ENCODE data around the gene OPTC. TPM values are rescaled to one million over a fixed set of nuclear protein-coding genes. Genes with fewer than 3 reads are reported as not detected.
A peak's percentile ranks its signal among the peaks of the same experiment; 100 is the strongest.

OPTC gene
- total RNA-seq, 3 donors from 2014 or later: not detected

GRCh38 chr1:203497269-203497777, 3.4 kb downstream of the OPTC start:
- Histone ChIP-seq H3K36me3 (no peaks in the 10 kb centered on the region), H3K27ac (no peak overlapping the region), H3K9me3 (no peaks in the 10 kb centered on the region), H3K27me3 (no peaks in the 10 kb centered on the region), H3K4me1 (no peaks in the 10 kb centered on the region), H3K4me3 (no peak overlapping the region)
- no peak for TF ChIP-seq POLR2AphosphoS5 (IDR thresholded peaks at IDR 0.05)
- intact Hi-C loops (cut with DNase I; ENCODE audit: low total_unique reads): no loop called here
- no peak for DNase-seq (ENCODE audit: low spot score in 2 of 2)

- Histone ChIP-seq H3K9me3 (no peaks in the 10 kb centered on the region), H3K27me3 (no peaks in the 10 kb centered on the region), H3K27ac (no peak overlapping the region), H3K36me3 (no peaks in the 10 kb centered on the region), H3K4me3 (no peak overlapping the region), H3K4me1 (no peaks in the 10 kb centered on the region)
- TF ChIP-seq POLR2A (IDR thresholded peaks at IDR 0.05) (no peak), CTCF (IDR thresholded peaks at IDR 0.05) (no peak), POLR2AphosphoS5 (IDR thresholded peaks at IDR 0.05) (no peak)
- no peak for DNase-seq (ENCODE audit: low spot score in 2 of 2)
- intact Hi-C loops (cut with DNase I; ENCODE audit: low total_unique reads): loop anchor here (5.0 kb wide), 1 partner anchor 203 kb away; no protein-coding TSS in a partner anchor
Measured at GRCh38 chr1:203499643-203500278, 5.8 kb downstream of the OPTC start.

DNA sequence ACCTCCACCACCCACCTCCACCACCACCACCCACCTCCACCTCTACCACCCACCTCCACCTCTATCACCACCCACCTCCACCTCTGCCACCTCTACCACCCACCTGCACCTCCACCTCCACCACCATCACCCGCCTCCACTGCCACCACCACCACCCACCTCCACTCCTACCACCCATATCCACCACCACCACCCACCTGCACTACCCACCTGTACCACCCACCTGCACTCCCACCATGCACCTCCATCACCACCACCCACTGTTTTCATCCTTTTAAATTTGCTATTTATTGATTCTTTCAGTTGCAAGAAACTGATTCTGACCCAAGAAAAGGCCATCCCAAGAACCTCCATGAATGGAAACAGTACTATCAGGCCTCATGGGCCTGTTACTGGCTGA, 6.3 kb downstream of the OPTC start:
- H3K9me3 ChIP-seq: no peaks in the 10 kb centered on the region
- intact Hi-C loops (cut with DNase I; ENCODE audit: low total_unique reads): loop anchor here (5.0 kb wide), 1 partner anchor 202 kb away; no protein-coding TSS in a partner anchor
- H3K4me3 ChIP-seq: no peak overlapping the region
- no peaks in the 10 kb centered on the region for H3K4me1 ChIP-seq
- no peak for TF ChIP-seq CTCF (IDR thresholded peaks at IDR 0.05)
- TF ChIP-seq POLR2AphosphoS5 (IDR thresholded peaks at IDR 0.05): no peak
- no peak for TF ChIP-seq POLR2A (IDR thresholded peaks at IDR 0.05)
- H3K36me3 ChIP-seq: no peaks in the 10 kb centered on the region
- DNase-seq (ENCODE audit: low spot score in 2 of 2): no peak
- no peaks in the 10 kb centered on the region for H3K27me3 ChIP-seq
- no peak overlapping the region for H3K27ac ChIP-seq

GRCh38 chr1:203503836-203504235, 9.9 kb downstream of the OPTC start:
- no peaks in the 10 kb centered on the region for H3K27me3 ChIP-seq
- H3K4me3 ChIP-seq: no peak overlapping the region
- TF ChIP-seq POLR2AphosphoS5 (IDR thresholded peaks at IDR 0.05): no peak
- no peak for TF ChIP-seq CTCF (IDR thresholded peaks at IDR 0.05)
- TF ChIP-seq POLR2A (IDR thresholded peaks at IDR 0.05): no peak
- H3K27ac ChIP-seq: no peak overlapping the region
- H3K36me3 ChIP-seq: no peaks in the 10 kb centered on the region
- H3K4me1 ChIP-seq: peaks cover 0 to 8% of the 10 kb centered on the region in 2 donors
- H3K9me3 ChIP-seq: no peaks in the 10 kb centered on the region
- DNase-seq (ENCODE audit: low spot score in 2 of 2): no peak
- intact Hi-C loops (cut with DNase I; ENCODE audit: low total_unique reads): loop anchor here (5.0 kb wide), 1 partner anchor 198 kb away; no protein-coding TSS in a partner anchor

GRCh38 chr1:203504400-203505250, 10.7 kb downstream of the OPTC start:
- Histone ChIP-seq H3K36me3 (no peaks in the 10 kb centered on the region), H3K9me3 (no peaks in the 10 kb centered on the region), H3K27me3 (no peaks in the 10 kb centered on the region), H3K4me3 (no peak overlapping the region), H3K27ac (no peak overlapping the region), H3K4me1 (peaks cover 0 to 8% of the 10 kb centered on the region in 2 donors)
- no peak for TF ChIP-seq POLR2AphosphoS5 (IDR thresholded peaks at IDR 0.05)
- TF ChIP-seq CTCF (IDR thresholded peaks at IDR 0.05): peak; percentile 84 to 91 (median 87)
- intact Hi-C loops (cut with DNase I; ENCODE audit: low total_unique reads): loop anchor here (5.0 kb wide), 2 partner anchors 198 to 548 kb away; no protein-coding TSS in a partner anchor
- DNase-seq (ENCODE audit: low spot score in 2 of 2): peak; percentile 80 to 84

All from breast epithelium (tissue), 4 donors.